Caco-2 (cell line): Measurements from ENCODE around the gene GRK3. TPM values are rescaled to one million over a fixed set of nuclear protein-coding genes. Genes with fewer than 3 reads are reported as not detected.
"Not testable (repeated sequence)": the region's sequence is repeated elsewhere in the genome, so short reads cannot be mapped to it uniquely, and the experiment has no call there.

Source experiments
- BruUV-seq: library from RNA; stranded (reverse); fragments of 400-500 nt; replicated peaks from 2 replicates; lab custom pipeline; 2021; lab: Mats Ljungman, UMichigan
- CTCF ChIA-PET: fragments of 300-600 bp; sonication (Branson Sonifier 250); formaldehyde crosslinking; loops from one replicate; lab custom pipeline; 2022; ENCODE audit warnings: antibody characterized with exemption; lab: Charles Lee
- POLR2A ChIA-PET: fragments of 300-600 bp; sonication (Branson Sonifier 250); formaldehyde crosslinking; loops from one replicate; lab custom pipeline; 2022; ENCODE audit warnings: antibody characterized with exemption; lab: Charles Lee
- DNase-seq, 2 experiments: peaks; one replicate each; pipeline versions ENCODE4 v3.0.0 to v3.0.0-alpha.2; 2020 to 2022
- H3K27me3 ChIP-seq: replicated peaks from 2 replicates; pipeline ENCODE4 v1.6.0; 2011; ENCODE audit warnings: low read length; ENCODE audit not compliant: control insufficient read depth, insufficient read depth
- H3K36me3 ChIP-seq: 2 replicates; pipeline ENCODE4 v1.5.1; 2011; ENCODE audit warnings: low read length; ENCODE audit not compliant: control insufficient read depth, insufficient read depth
- H3K4me1 ChIP-seq: fragments of 250-450 bp; sonication (Bioruptor Pico); 2 replicates; pipeline ENCODE4 v1.5.1; 2020; ENCODE audit warnings: mild to moderate bottlenecking
- H3K4me3 ChIP-seq: 2 replicates; pipeline ENCODE4 v1.5.1; 2011; ENCODE audit warnings: low read depth, mild to moderate bottlenecking, control low read depth, low read length
- H3K9me3 ChIP-seq: fragments of 250-450 bp; sonication (Bioruptor Pico); 2 replicates; pipeline ENCODE4 v1.5.1; 2020; ENCODE audit warnings: mild to moderate bottlenecking, moderate library complexity
- H3K27ac Mint-ChIP-seq: one replicate; pipeline ENCODE4 v1.8.0; 2022; ENCODE audit warnings: mixed read lengths; ENCODE audit not compliant: unreplicated experiment
- H3K27me3 Mint-ChIP-seq: one replicate; pipeline ENCODE4 v1.8.0; 2022; ENCODE audit warnings: mixed read lengths; ENCODE audit not compliant: insufficient read depth, unreplicated experiment
- H3K36me3 Mint-ChIP-seq: one replicate; pipeline ENCODE4 v1.8.0; 2022; ENCODE audit warnings: mild to moderate bottlenecking, mixed read lengths; ENCODE audit not compliant: insufficient read depth, unreplicated experiment
- H3K4me1 Mint-ChIP-seq: one replicate; pipeline ENCODE4 v1.8.0; 2022; ENCODE audit warnings: low read depth, mixed read lengths; ENCODE audit not compliant: unreplicated experiment
- H3K4me3 Mint-ChIP-seq: one replicate; pipeline ENCODE4 v1.8.0; 2022; ENCODE audit warnings: mild to moderate bottlenecking, moderate library complexity, mixed read lengths; ENCODE audit not compliant: unreplicated experiment
- H3K9me3 Mint-ChIP-seq: one replicate; pipeline ENCODE4 v1.8.0; 2022; ENCODE audit warnings: mixed read lengths; ENCODE audit not compliant: unreplicated experiment
- CTCF ChIP-seq, 2 experiments: fragments of 200-600 bp in 1 of 2; IDR thresholded peaks; 1 replicate in 1 of 2; 2 replicates in 1 of 2; pipeline versions ENCODE4 v1.5.1 to v1.8.0; 2011 to 2022; ENCODE audit warnings: antibody characterized with exemption in 1 of 2, control low read depth in 1 of 2, inconsistent platforms in 1 of 2, low read depth in 1 of 2, low read length in 1 of 2, mild to moderate bottlenecking in 1 of 2, moderate library complexity in 1 of 2; ENCODE audit not compliant: insufficient read depth in 1 of 2, severe bottlenecking in 1 of 2, unreplicated experiment in 1 of 2
- intact Hi-C: fragments of 100-400 bp; cut with micrococcal nuclease; formaldehyde crosslinking; loops from one replicate; pipeline ENCODE4 v1.10.0; 2022; ENCODE audit not compliant: unreplicated experiment
- total RNA-seq: library from RNA; stranded (reverse); gene quantifications from 2 replicates; pipeline ENCODE4 v1.2.3, GENCODE V29; 2022

GRK3 gene
- total RNA-seq, 1 experiment from 2014 or later = 9.7 TPM

- Histone ChIP-seq H3K36me3 (no peaks in the 10 kb centered on the region), H3K4me3 (no peak overlapping the region), H3K9me3 (no peaks in the 10 kb centered on the region), H3K4me1 (no peaks in the 10 kb centered on the region), H3K27me3 (no peaks in the 10 kb centered on the region)
- no peak for TF ChIP-seq CTCF (IDR thresholded peaks at IDR 0.05; ENCODE audit: insufficient read depth in 1 of 2, low read depth in 1 of 2, low read length in 1 of 2, severe bottlenecking in 1 of 2, unreplicated experiment in 1 of 2)
- DNase-seq = no peak
- no peak overlapping the region for H3K27ac Mint-ChIP-seq
- ChIA-PET POLR2A (no interaction called here), CTCF (no interaction called here)
- peaks cover 3% of the 10 kb centered on the region for H3K27me3 Mint-ChIP-seq
- no peaks in the 10 kb centered on the region for H3K9me3 Mint-ChIP-seq
- BruUV-seq = no TSS peak
- intact Hi-C loops = no loop called here
- no peaks in the 10 kb centered on the region for H3K4me1 Mint-ChIP-seq
- no peaks in the 10 kb centered on the region for H3K36me3 Mint-ChIP-seq
- no peak overlapping the region for H3K4me3 Mint-ChIP-seq
Measured at GRCh38 chr22:25555586-25555985, 8.9 kb upstream of the GRK3 start.

GRCh38 chr22:25557218-25557617, 7.3 kb upstream of the GRK3 start:
- Histone ChIP-seq H3K27me3 (no peaks in the 10 kb centered on the region), H3K4me1 (no peaks in the 10 kb centered on the region), H3K9me3 (no peaks in the 10 kb centered on the region), H3K36me3 (no peaks in the 10 kb centered on the region), H3K4me3 (no peak overlapping the region)
- POLR2A ChIA-PET = no interaction called here
- intact Hi-C loops = no loop called here
- H3K9me3 Mint-ChIP-seq = no peaks in the 10 kb centered on the region
- BruUV-seq = no TSS peak
- no peak overlapping the region for H3K4me3 Mint-ChIP-seq
- no peaks in the 10 kb centered on the region for H3K4me1 Mint-ChIP-seq
- TF ChIP-seq CTCF (IDR thresholded peaks at IDR 0.05; ENCODE audit: insufficient read depth in 1 of 2, low read depth in 1 of 2, low read length in 1 of 2, severe bottlenecking in 1 of 2, unreplicated experiment in 1 of 2) = no peak
- CTCF ChIA-PET = no interaction called here
- H3K36me3 Mint-ChIP-seq = no peaks in the 10 kb centered on the region
- no peak overlapping the region for H3K27ac Mint-ChIP-seq
- H3K27me3 Mint-ChIP-seq = peaks cover 6% of the 10 kb centered on the region
- DNase-seq = no peak

GRCh38 chr22:25558341-25558740, 6.1 kb upstream of the GRK3 start:
- Histone ChIP-seq H3K4me1 (no peaks in the 10 kb centered on the region), H3K27me3 (no peaks in the 10 kb centered on the region), H3K9me3 (no peaks in the 10 kb centered on the region), H3K4me3 (no peak overlapping the region), H3K36me3 (no peaks in the 10 kb centered on the region)
- Mint-ChIP-seq H3K36me3 (no peaks in the 10 kb centered on the region), H3K27me3 (peaks cover 6% of the 10 kb centered on the region), H3K4me1 (no peaks in the 10 kb centered on the region), H3K27ac (no peak overlapping the region), H3K4me3 (no peak overlapping the region), H3K9me3 (no peaks in the 10 kb centered on the region)
- ChIA-PET CTCF (no interaction called here), POLR2A (no interaction called here)
- intact Hi-C loops = no loop called here
- TF ChIP-seq CTCF (IDR thresholded peaks at IDR 0.05; ENCODE audit: insufficient read depth in 1 of 2, low read depth in 1 of 2, low read length in 1 of 2, severe bottlenecking in 1 of 2, unreplicated experiment in 1 of 2) = no peak
- no peak for DNase-seq
- BruUV-seq = no TSS peak

- H3K36me3 ChIP-seq, intact Hi-C loops, H3K27me3 Mint-ChIP-seq, BruUV-seq, CTCF ChIA-PET, DNase-seq, H3K36me3 Mint-ChIP-seq, H3K4me1 ChIP-seq, H3K4me3 Mint-ChIP-seq, H3K27me3 ChIP-seq, H3K9me3 ChIP-seq, H3K4me1 Mint-ChIP-seq, POLR2A ChIA-PET, H3K27ac Mint-ChIP-seq, H3K9me3 Mint-ChIP-seq, H3K4me3 ChIP-seq: not testable (repeated sequence)
Measured at GRCh38 chr22:25559910-25560309, 4.6 kb upstream of the GRK3 start.

- H3K4me1 ChIP-seq, H3K4me1 Mint-ChIP-seq, H3K9me3 Mint-ChIP-seq, H3K27me3 ChIP-seq, H3K9me3 ChIP-seq, H3K4me3 ChIP-seq, H3K27me3 Mint-ChIP-seq, CTCF ChIA-PET, H3K27ac Mint-ChIP-seq, BruUV-seq, POLR2A ChIA-PET, DNase-seq, intact Hi-C loops, H3K36me3 Mint-ChIP-seq, H3K36me3 ChIP-seq, H3K4me3 Mint-ChIP-seq: not testable (repeated sequence)
Measured at GRCh38 chr22:25561182-25561581, 3.3 kb upstream of the GRK3 start.
